ENCODE results near the gene C19orf33. TPM values are rescaled to one million over a fixed set of nuclear protein-coding genes. Genes with fewer than 3 reads are reported as not detected.

The C19orf33 gene
- total RNA-seq: 1.6 TPM in 1 of 2 replicates, not detected in the other

GRCh38 chr19:38303517-38304351 lies at the start of gene C19orf33:
C19orf33 (plus strand) TSS chr19:38304251; CDS start chr19:38304262, 11 bp downstream.

GRCh38 chr19:38264486-38265212 lies 39.4 kb upstream of the C19orf33 start, which contains the start of gene SPINT2:
SPINT2 (plus strand) TSS chr19:38264573; CDS start chr19:38264893, 320 bp downstream.

DNA sequence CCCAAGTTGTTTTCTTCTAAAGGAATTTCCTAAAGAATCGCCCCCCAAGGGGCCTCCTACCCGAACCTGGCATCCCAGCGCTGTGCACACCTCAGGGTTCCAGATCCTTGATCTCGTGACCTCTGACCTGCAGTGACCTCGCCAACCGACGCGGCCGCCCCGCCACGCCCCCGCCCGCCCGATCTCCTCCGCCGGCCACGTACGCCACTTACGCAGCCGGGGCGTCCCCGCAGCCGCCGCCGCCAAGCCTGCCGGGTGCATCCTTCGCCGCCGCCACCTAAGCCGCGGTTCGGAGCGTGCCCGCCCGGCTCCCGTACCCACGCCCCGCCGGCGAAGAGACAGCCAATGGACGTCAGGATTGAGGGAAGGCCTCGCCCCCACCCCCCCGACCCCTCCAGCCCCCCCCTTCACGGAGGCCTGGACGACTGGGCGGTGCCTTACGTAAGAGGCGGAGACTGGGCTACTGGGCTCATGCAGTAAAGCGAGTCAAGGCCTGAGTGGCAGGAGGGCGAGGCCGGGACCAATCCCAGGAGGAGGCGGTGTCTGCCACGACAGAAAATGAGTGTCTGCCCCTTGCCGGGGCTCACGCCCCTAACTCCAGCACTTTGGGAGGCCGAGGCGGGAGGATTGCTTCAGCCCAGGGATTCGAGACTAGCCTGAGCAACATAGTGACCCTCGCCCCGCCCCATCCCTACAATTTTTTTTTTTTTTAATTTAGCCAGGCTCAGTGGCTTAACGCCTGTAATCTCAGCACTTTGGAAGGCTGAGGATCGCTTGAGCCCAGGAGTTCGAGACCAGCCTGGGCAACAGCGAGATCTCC lies 11.8 kb downstream of the C19orf33 start, which contains the start of gene YIF1B:
Gene YIF1B, minus strand, starts transcription at position 291 of the 820 bp plus-strand sequence. Its CDS starts 30 bp downstream, at position 261.

DNA sequence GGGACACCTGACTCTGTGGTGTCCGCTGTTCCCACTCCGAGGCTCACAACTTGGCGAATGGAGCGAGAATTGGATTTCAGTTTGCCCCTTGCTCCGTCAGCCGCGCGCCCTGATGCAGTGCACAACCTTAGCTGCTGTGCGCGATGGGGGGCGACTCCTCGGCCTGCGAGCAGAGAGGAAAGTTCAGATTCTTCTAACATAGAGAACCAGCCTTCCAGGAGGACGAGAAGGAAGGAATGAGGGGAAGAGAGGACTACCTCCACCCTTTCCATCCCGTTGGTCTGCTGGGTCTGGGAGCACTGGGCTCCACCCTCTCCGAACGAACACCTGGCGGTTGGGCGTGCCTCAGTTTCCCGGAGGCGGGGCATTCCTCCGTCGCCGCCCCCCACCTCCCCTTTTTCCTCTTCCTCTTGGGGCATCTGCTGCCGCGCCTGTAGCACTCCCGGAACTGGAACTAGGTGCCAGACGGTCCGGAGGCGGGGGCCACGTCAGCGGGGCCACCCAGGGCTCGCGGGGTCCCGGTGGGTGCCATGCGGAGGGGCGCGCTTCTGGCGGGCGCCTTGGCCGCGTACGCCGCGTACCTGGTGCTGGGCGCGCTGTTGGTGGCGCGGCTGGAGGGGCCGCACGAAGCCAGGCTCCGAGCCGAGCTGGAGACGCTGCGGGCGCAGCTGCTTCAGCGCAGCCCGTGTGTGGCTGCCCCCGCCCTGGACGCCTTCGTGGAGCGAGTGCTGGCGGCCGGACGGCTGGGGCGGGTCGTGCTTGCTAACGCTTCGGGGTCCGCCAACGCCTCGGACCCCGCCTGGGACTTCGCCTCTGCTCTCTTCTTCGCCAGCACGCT lies 15.6 kb downstream of the C19orf33 start, which contains the start of gene KCNK6:
Gene KCNK6, plus strand, starts transcription at position 425 of the 838 bp plus-strand sequence. Its CDS starts 106 bp downstream, at position 531.

Small RNA genes within 50 kb of the gene (small RNA-seq; reads per million reads assigned to genes)
- gene RF00019: not detected

Other genes with a start within 250 kb of the C19orf33 start
- 0.86 and 1.4 TPM in 2 replicates for gene DPF1, start 80.0 kb upstream of the C19orf33 start, total RNA-seq
- gene PPP1R14A, start 47.9 kb upstream of the C19orf33 start, total RNA-seq: not detected in 2 replicates
- 25.9 and 29.1 TPM in 2 replicates for gene SPINT2, start 39.7 kb upstream of the C19orf33 start, total RNA-seq
- 58.6 and 81.8 TPM in 2 replicates for gene YIF1B, start 11.7 kb downstream of the C19orf33 start, total RNA-seq
- gene KCNK6, start 15.6 kb downstream of the C19orf33 start, total RNA-seq: 6.3 and 13.5 TPM in 2 replicates
- gene CATSPERG, start 31.6 kb downstream of the C19orf33 start, total RNA-seq: 0.78 and 1.3 TPM in 2 replicates
- 201 and 242 TPM in 2 replicates for gene PSMD8, start 70.3 kb downstream of the C19orf33 start, total RNA-seq
- gene GGN, start 83.8 kb downstream of the C19orf33 start, total RNA-seq: 0.39 and 0.54 TPM in 2 replicates
- 2.2 and 2.6 TPM in 2 replicates for gene SPRED3, start 84.4 kb downstream of the C19orf33 start, total RNA-seq
- 10.7 and 10.9 TPM in 2 replicates for gene FAM98C, start 98.8 kb downstream of the C19orf33 start, total RNA-seq
- gene RASGRP4, start 122.0 kb downstream of the C19orf33 start, total RNA-seq: not detected in 2 replicates
- 0.39 and 0.65 TPM in 2 replicates for gene RYR1, start 129.4 kb downstream of the C19orf33 start, total RNA-seq